HG03159 (cell line): ENCODE data around the gene CD93.

ENCODE experiments used
- ATAC-seq: cut with Tn5 transposase; IDR thresholded peaks from one replicate; pipeline ENCODE4 v1.9.1; 2021; ENCODE audit warnings: mild to moderate bottlenecking, moderate library complexity; ENCODE audit not compliant: unreplicated experiment

Gene CD93

DNA sequence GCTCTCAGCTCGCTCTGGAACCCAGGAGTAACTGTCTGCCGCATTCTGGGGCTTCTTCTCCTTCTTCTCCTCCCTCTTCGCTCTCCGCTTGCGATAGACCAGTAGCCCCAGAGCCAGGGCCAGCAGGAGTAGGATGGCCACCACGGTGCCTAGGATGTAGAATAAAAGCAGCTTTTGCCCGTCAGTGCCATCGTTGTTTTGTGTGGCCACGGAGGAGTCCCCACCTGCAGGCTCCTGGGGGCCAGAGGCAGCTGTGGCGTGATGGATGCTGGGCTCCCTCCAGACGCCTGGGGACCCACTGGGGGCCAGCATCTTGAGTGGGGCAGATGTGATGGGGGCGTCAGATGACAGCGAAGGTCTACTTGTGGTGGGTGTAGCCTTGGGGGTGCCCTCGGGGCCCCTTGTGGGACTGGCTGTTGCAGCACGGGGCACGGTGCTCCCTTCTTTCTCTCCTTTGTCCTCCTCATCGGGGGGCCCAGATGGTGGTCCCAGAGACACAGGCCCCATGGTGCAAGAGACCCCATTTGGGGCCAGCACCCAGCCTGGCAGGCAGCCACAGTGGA is 1.8 kb downstream of the CD93 start:
- no peak for ATAC-seq

DNA sequence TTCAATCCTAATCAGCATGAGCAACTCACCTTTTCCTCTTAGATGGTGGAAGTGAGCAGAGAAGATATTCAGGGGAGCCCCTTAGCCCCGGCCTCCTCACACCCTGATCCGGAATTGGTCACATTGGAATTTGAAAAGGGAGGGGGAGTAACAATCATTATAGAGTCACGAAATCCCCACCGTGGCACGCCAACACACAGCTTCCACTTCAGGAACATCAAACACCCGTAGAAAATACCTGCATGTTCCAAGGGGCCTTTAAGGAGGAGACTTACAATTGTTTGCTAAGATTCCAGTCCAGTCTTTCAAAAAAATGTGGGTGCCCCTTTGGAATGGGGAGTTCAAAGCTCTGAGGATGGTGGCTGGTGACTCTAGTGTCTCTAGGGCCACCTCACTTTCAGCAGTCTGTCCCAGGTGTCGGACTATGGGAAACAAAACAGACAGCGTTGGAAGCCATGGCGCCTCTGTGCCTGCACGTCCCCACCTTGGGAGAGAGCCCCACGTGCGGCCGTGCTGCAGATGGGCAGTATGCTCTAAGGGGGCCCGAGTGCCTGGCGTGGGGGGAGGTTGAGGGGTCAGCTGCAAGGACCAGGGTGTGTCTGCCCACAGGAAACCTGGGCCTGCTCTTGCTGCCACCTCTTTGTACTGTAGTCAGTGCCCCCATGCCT is 2.4 kb downstream of the CD93 start:
- ATAC-seq: no peak

DNA sequence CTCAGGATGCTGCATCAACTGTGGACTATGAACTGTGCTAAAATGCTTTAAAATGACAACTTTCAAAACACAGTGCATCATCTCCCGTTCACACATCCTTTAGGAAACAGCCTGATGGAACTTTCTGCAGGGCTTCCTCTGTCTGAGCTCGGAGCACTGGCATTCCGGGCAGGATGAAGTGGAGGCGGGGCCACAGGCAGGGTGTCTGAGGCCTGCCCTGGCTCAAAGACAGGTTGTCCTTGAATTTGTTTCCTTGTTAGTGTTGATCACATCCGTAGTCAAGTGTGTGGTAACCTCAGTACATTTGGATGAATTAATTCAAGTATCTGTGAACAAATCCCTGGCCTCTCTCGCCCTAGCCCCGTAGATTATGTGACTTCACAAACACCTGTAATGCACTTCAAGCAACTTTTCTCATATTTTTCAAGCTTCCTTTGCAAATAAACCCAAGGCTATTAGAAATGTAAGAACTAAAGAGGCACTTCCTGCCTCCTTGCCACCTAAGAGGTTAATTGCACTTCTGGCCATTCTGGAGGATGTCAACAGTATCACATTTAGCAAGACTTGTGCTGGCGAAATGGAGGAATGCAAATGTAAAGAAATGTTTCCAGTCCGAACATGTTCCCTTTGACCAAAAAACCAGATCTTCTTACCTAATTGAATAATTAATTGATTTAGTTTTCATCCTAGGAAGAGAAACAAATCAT is 3.1 kb downstream of the CD93 start:
- no peak for ATAC-seq

DNA sequence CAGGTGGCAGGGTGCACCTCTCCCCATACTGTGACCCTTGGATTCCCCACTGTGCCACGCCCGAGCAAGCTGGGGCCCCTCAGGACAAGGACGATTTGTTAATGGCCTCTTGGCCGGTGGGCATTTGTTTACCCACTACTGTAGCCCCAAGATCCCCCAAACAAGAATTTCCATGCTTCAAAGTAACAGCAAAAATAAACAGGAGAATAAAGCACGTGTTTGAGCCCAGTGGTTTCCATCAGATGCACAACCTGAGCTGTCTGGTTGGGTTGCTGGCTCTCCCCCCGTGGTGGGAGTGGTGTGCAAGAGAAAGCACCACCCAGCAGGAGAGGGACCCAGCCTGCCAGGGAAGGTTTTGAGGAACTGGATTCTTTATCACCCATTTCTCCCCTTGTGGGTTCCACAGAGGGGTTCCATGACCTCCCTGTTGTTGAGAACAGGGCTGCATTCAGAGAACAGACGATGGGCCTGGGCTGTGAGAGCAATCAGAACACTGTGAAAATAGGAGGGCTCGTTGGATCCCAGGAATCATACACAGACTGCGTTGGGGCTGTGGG is 4.8 kb downstream of the CD93 start:
- no peak for ATAC-seq

DNA sequence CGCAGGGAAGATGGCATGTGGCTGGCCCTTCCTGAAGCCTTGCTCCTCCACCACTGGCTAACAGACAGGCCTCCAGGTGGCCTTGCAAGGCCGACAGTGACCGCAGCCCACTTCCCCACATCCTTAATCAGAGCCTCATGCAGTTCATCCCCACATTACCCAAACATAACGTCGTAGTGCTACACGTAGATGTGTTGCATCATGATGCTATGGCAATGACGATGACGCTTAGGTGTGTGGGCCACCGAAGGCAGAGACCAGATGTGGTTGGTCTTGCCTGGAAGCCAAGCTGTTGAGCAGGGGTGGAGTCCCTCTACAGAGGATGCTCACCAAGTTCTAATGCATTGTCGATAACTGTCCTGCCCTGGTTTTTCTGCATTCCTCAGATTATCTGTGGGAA is 5.6 kb downstream of the CD93 start:
- ATAC-seq: no peak

DNA sequence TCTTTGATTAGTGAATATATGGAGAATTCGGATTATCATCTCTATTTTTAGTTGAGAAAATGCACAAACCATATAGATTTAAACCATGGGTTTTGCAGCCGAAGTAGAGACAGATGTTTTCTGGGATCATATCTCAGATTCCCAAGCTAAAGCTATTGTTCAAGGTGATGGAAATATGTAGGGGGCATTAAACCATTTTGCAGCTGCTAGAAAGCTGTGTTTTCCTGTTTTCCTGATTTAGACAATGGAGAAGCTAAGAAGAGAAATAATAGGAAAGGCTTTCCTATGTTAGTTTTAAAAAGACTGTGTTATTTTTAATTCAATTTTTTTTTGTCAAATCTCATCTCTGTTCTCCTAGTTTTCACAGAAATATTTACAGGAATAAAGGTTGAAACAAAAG is 6.2 kb downstream of the CD93 start:
- no peak for ATAC-seq

DNA sequence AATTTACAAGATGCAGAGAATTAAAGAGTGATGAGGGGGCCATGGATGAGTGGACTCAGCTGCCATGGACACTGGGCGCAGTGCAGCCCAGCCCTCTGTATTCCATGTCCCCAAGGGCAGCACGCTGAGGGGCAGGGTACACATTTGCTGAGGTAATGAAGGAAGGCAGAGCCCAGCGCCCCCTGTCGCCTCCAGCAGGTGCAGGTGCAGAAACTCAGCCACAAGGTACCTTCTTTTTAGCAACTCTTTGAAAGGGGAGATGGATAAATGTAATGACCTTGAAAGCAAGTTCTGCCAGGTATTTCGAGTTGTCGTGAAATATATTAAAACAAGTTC is 7.1 kb downstream of the CD93 start:
- ATAC-seq: no peak

DNA sequence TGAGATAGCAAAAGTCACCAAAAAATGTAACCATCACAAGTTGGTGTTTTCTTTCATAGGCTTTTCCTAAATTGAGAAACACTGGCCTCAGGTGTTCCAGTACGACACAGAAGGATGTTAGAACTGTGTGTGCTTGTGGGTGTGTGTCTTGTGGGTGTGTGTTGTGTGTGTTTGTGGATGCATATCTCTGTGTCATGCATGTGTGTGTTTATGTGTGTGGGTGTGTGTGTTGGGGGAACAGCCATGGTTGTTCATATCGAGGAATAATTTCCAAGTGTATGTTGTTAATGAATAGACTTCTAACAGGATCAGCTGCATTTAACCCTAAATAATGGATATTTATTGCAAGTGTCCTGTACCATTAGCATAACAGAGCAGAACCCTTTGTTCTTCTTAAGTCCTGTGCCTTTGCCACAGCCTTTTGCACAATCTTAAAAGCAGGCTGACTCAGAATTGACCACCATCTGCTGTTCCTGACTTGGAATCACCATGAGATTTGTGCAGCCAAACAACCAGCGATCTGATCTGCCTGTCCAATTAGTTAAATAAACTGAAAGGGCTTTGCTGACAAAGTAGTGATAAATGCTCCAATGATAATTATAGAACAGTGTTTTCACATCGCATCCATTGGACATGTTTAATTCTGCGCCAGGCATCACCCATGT is 7.6 kb downstream of the CD93 start:
- no peak for ATAC-seq

DNA sequence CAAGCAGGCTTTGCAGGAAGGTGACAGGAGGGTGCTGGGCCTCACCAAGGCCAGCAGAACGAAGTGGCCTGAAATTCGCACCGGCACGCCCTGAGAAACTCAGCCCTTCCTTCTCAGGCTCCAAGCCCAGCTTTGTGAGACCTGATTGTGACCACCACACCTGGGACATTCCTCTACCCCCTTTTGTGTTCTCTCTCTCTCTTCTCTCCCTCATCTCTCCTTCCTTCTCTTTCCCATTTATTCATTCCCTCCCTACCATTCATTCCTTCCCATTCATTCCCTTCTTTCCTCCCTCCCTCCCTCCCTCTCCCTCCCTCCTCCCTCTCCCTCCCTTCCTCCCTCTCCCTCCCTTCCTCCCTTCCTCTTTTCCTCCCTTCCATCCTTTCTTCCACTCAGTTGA is 8.8 kb downstream of the CD93 start:
- ATAC-seq: no peak

DNA sequence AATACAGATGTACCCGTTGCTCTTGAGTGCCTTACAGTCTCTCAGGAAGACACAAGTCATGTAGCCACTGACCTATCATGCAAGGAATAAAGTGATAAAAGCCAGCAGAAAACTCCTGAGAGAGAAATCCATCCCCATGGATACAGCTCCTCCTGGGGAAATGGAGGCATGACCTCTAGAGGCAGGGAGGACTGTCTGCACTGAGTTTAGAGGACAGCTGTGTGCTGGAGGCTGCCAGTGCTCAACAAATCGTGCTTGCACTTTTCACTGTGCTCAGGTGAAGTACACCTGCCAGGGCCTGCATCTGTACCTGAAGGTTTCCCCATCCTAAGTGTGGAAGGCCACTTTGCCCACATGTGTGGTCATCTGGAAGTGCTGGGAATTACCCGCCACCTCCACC is 12.1 kb downstream of the CD93 start:
- no peak for ATAC-seq

DNA sequence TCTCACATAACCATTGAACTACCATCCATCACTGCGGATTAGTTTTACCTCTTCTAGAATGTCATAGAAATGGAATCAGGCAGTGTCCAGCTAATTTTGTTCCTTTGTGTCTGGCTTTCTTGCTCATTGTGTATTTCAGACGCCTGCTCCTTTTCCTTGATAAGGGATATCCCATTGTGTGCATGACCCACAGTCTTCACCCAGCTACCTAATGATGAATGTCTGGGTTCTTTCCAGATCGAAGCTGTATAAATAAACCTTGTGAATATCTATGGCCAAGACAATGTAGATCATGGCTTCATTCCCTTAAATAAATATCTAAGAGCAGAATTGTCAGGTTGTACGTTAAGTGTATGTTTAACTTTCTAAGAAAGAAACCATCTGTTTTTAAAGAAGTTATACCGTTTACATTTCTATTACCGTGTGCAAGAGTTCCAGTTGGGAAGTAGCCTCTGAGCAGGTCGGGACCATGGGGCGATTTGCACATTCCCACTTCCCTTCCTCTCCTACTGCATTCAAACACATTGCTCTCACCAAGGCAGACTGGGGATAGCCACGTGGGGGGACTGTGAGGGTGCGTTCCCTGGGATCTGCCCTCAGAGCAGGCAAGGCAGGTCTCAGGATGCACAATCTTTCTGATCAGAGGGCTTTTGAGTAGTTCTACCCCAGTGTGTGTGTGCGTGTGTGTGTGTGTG is 13.1 kb downstream of the CD93 start:
- ATAC-seq: no peak

DNA sequence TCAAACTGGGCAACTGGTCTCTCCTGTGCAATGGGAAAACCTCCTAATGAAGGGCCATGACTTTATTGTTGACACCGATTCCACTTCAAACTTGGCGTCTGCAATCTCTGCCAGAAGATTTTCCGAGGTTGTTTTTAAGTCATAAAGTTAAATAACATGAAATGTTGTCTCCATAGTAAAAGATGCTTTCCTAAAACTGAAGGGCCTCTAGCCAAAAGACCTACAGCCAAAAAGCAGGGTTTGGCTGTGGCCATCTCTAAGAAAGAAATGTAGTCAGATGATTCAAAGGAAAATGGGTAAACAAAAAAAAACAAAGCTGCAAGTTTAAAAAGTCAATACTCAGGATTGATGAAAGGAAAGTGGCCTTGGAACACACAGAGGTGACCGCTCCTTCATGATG is 14.1 kb downstream of the CD93 start:
- ATAC-seq: no peak

DNA sequence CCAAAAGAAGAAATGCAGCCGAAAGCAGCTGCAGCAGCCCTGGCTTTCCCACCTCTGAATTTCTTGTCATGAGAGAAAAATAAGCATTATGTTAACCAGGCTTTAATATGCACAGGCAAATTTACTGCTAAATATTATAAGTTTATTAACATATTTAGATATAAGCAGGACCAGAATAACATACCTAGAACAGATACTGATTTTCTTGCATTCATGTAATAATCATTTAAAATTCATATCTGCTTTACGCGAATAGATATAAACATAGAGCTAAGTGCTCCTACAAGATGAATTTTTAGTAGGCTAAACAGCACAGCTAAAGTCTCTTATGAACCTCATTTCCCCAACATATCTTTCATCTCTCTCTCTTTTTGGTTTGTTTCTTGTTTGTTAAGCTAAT is 14.7 kb downstream of the CD93 start:
- no peak for ATAC-seq

DNA sequence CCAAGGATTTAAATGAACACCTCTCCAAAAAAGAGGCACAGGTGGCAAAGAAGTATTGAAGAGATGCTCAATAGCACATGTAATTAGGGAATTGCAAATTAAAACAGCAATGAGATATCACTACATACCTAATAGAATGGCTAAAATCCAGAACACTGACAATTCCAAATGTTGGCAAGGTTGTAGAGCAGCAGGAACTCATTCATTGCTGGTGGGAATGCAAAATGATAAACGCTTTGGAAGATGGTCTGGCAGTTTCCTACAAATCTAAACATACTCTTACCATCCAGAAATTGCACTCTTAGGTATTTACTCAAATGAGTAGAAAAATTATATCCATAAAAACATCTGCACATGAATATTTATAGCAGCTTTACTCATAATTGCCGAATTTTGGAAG is 17.0 kb downstream of the CD93 start:
- ATAC-seq: no peak

DNA sequence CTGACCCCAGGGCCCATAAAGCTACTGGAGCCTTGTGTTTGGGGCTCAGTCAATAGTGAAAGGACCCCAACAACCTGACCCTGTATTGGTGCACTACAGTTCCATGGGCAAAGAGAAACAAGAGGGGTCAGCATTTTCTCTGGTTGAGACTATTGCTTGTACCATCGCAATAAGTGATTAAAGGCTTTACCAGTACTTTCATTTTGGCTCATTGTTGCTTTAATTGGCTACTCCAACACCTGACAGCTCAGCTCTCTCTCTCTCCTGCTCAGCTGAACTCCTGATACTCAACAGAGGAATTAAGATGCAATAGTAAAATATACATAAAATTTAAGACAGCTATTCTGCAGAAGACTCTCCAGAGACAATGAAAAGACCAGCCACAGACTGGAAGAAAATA is 17.8 kb downstream of the CD93 start:
- ATAC-seq: no peak

DNA sequence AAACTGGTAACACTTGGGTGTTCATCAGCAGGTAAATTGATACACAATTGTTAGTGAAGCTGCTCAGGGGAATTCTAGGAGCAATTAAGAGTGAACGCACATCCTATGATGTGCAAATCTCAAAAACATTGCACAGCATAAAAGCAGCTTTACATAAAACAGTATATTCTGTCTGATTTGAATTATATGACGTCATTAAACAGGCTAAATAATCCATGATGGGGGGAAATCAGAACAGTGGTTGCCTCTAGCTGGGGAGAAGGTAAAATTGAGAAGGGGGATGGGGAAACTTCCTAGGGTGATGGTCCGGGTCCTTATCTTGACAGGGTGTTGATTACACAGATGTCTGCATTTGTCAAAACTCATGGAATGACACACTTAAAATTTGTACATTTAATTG is 19.4 kb downstream of the CD93 start:
- no peak for ATAC-seq

DNA sequence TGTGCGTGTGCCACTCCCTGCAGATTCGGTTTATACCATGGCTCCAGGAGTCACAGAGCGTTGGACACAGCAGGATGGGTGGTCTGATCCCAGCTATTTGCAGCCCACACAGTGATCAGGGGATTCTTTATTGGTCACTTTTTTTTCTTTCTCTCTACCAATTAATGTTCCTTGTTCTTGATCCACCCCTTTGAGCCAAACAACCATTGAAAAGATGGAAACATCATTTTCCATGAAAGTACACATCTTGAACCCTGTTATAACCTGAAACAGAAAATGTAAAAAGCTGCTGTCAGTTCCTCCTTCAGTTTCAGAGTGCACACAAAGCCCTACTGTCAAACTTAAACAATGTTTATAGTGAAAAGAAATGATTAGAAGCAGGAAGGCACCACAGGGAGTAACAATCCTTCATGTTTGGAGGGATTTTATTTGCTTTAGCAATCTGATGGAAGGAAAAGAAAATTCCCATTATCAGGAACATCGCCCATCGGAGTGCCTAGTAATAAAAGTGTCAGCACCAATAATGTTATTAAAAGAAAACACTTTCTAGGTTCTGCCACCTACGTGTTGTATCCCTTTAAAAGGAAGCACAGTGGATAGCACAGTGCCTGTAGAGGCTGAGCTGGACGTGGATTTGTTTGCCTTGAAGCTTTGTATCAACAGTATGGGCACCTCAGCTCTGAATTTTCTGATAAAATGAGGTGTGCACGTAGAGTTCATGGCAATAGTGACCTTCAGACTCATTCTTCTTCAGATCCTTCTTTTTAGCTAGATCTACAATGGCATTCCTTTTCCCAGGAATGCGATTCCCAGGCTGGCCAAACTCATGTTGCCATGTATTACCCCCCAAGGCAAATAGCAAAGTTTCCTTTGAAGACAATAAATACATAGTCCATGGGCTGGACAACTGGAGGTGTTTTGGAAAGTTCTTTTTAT is 20.6 kb downstream of the CD93 start:
- ATAC-seq: no peak

DNA sequence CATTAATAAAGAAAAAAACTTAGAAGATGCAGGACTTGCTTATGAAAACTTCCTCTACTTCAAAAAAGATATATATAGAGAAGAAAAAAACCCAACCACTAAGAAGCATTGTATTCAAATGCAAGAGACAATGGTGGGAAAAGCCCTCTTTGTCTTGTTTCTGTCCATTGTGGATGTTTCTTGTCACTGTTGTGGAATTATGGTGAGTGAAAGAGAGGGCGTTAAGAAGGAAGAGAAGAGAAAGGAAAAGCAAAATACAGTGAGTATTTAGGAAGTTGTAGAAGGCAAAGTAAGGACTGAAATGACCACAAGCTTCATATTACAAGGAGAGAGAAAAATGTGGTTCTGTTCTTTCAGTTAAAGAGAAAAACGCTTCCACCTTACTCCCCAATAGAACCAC is 22.5 kb downstream of the CD93 start:
- no peak for ATAC-seq

DNA sequence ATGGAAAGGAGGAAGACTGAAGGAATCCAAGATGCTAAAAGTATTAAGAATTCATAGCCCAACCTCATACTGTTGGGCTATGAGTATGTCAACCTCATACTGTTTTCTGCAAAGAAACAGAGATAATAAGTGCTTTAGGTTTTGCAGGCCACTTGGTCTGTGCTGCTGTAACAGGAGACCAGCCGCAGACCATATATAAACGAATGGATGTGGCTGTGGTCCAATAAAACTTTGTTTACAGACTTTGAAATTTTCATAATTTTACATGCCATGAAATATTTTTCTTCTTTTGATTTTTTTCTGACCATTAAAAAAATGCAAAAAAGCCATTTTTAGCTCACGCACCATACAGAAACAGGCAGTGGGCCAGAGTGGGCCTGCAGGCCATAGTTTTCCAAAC is 23.0 kb downstream of the CD93 start:
- no peak for ATAC-seq

DNA sequence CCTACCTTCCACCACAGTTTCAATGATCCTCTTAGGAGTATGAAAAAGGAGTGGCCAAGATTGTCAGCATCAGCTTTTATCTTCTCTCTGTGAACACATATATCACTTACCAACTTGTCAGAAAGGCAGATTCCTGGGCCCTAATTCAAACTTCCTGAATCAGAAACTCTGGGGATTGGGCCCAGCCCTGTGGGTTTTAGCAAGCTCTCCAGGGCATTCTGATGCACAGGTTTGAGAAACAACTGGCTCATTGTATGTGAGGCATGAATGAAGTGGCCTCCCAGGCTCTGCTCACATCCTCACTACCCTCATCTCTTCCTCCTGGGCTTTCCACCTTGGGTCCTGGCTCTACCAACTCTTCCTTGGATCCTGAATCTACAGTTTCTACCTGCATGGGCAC is 23.5 kb downstream of the CD93 start:
- ATAC-seq: no peak
